DMS153 (cell line): ENCODE data around the gene CSNK1G1.

Experiments
- DNase-seq: peaks from one replicate; lab custom pipeline; 2025; lab: John Stamatoyannopoulos, UW

Gene CSNK1G1

GRCh38 chr15:64153480-64154367 lies 202.2 kb downstream of the CSNK1G1 start:
- DNase-seq, result peak; percentile 44

DNA sequence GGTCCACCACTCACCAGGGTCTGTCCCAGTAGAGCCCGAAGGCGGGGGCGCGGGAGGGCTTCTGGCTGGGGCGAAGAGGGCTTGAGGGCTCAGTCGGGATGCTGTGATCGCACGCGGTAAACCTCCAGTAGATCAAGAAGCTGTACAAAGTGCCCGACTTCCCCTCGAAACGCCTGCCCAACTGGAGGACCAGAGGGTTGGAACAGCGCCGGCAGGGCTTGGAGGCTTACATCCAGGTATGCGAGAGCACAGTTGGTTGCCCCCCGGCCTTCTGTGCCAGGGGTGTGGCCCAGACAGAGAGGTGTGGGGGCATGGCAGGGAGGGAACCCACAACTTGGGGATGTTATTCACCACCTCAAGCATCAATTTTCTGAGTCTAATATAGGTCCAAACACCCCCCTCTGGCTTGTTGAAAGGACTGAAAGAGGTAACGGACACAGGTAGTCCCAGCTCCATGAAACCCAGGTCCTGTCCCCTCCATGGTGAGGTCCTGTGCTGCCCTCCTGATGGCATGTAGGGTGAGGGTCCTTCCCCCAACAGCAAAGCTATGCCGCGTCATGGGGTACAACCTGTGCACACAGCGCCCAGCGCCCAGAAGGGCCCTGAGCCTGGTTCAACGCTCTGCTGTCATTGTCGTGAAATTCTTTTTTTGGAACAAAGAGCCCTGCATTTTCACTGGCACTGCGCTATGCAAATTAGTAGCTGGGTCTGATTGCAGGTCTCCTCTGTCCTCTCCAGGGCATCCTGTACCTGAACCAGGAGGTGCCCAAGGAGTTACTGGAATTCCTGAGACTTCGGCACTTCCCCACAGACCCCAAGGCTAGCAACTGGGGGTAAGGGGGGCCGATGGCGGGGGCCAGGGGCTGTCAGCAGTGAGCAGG lies 203.2 kb downstream of the CSNK1G1 start:
- peak; percentile 7 for DNase-seq

DNA sequence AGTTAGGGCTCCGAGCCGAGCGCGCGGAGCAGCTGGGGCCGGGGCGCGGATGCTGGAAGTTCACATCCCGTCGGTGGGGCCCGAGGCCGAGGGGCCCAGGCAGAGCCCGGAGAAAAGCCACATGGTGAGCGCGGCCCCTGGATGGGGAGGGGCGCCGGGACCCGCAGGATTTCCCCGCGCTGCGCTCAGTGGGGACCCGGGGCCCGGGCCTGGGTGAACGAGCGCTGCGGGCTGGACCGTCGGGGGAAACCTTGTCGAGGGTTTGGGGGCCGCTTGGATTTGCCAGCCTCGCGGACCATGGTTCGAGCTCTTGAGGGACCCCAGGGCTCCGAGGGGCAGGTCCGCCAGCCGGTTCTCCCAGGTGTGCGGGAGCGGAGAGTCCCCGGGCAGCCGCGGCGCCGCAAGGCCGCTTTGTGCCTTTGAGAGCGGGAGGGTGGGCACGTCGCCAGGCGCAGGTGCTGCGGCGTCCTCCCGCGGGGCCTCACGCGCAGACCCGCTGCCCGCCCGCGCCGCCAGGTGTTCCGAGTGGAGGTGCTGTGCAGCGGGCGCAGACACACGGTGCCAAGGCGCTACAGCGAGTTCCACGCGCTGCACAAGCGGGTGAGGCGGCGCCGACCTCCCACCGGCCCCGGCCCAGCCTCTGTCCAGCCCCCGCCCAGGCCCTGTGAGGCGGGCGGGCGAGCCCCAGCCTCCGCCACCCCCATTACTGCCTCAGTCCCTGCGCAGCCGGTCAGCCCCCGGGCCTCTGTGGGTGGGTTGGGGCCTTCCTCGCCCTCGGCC lies 204.1 kb downstream of the CSNK1G1 start, which contains the start of gene SNX22:
Gene SNX22 (plus strand): TSS at position 5 of the 780 bp plus-strand sequence. CDS start 45 bp downstream, at position 50.
- DNase-seq, result no peak

DNA sequence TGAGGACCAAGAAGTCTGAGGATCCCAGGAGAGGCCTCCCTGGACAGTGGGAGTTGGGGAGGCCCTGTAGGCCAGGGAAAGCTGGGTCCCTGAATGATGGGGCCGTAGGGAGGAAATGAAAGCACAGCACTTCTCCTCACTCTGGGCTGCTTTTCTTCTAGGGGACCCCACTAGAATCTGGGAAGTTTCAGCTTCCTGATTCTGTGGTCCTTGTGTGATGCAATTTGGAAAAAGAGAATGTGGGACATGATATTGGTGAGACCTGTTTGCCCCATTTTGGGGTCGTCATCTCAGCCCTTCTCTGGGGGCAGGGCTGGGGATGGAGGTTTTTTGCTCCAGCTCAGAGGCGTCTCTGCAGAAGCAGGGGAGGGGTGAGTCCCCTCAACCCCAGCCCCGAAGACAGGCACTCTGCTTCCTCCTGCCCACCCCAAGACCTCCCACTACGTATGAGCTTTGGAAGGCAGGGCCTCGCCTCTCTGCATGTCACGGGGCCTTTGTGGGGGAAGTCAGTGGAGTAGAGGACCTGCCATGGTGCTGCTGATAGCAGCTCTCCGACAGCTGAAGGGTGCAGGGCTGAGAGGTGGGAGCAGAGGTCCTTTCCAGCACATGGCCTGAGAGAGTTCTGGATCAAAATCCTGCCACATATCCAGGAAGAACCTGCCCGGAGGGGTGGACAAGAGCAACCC lies 205.9 kb downstream of the CSNK1G1 start:
- DNase-seq, result no peak

DNA sequence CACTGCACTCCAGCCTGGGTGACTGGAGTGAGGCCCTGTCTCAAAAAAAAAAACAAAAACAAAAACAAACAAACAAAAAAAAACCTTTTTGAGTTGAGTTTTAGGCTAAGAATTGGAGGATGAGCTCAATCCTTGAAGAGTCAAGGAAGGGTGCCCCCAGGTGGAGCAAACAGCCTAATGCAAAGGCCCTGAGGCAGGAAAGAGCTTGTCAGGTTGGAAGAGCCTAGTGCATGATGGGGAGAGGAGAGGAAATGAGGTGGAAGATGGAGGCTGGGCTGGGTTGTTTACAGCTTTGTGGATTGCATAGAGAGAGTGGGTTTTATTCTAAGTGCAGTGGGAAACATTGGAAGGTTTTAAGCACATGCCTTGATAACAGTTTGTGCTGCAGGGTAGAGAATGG lies 206.5 kb downstream of the CSNK1G1 start:
- no peak for DNase-seq

DNA sequence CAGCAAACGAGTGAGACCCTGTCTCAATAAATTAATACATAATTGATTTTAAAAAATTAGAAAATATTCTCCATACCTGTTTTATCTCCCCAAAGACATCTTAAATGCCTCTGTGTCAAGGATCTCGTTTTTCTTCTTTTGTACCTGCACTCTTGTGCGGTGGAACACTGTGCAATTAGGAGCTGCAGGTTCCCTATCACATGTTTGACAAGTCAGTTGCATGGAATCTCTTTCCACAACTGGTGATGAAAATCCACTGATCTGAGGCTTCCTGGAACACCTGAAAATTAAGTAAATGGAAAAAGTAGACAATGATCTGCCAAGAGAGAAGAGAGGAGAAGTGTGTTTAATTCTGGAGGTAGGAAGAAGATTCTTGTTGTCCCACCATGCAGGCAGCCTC lies 207.4 kb downstream of the CSNK1G1 start:
- no peak for DNase-seq

DNA sequence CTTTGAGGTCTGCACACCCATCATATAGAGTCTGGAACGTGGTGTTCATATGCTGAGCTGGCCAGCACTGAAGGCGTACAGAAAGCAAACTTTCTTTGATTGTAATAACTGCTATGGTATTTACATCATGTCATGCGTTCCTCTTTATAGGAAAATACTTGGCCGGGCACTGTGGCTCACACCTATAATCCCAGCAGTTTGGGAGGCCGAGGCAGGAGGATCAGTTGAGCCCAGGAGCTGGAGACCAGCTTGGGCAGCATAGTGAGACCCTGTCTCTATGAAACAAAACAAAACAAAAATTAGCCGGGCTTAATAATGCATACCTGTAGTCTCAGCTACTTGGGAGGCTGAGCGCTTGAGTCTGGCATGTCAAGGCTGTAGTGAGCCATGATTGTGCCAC lies 207.8 kb downstream of the CSNK1G1 start:
- no peak for DNase-seq

GRCh38 chr15:64146885-64147681 lies 208.9 kb downstream of the CSNK1G1 start:
- no peak for DNase-seq

DNA sequence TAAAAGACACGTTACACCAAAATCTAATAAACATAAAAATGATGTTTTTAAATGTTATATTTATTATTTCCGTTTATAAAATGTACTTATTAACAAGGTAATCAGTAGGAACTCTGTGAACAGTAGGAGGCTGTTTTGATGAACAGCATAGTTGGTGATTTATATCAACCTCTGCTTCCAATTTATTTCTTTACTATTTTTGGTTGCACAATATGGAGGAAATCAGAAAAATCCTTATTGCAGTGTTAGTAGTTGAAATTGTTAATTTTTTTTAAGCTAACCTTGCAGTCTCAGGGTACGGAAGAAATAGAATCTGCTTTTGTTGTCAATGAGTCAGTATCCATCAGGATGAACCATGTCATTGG lies 209.5 kb downstream of the CSNK1G1 start:
- DNase-seq, result no peak

- no peak for DNase-seq
Observed at GRCh38 chr15:64146041-64146440, 209.9 kb downstream of the CSNK1G1 start.

GRCh38 chr15:64144565-64145281 lies 211.2 kb downstream of the CSNK1G1 start:
- no peak for DNase-seq

DNA sequence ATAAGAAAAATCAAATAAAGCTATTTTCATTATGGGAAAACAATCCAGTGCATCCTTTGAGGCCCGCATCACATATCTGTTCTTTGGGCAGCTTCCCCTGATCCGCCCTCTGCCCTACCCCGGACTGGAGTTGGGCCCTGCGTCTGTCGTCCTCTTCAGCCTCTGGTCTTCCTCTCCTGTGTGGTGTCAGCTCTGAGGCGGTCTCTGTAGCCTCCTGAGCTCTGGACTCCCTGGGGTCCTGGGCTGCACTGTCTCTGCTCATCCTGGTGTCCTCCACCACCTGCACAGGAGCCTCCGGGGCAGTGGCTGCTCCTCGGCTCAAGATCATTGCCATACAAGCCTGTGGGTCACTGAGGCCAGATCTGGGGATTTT lies 211.8 kb downstream of the CSNK1G1 start:
- DNase-seq, result no peak

DNA sequence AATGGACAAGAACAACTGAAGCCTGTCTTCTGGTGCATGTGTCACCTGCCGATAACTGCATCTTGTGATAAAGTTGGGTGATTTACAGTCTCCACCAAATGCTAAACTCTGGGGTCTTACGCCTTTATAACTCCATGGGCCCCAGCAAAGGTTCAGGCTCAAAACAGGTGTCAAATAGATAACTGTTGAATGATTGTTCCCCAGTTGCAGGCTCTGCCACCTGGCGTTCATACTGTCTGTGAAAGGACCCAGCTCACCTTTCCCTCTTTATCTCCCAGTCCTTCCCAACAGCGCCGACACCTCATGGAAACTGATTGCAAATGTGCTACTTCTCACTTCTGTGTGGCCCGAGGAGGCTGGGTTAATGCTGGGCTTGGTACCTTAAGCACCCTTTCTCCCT lies 212.7 kb downstream of the CSNK1G1 start:
- DNase-seq, result no peak

DNA sequence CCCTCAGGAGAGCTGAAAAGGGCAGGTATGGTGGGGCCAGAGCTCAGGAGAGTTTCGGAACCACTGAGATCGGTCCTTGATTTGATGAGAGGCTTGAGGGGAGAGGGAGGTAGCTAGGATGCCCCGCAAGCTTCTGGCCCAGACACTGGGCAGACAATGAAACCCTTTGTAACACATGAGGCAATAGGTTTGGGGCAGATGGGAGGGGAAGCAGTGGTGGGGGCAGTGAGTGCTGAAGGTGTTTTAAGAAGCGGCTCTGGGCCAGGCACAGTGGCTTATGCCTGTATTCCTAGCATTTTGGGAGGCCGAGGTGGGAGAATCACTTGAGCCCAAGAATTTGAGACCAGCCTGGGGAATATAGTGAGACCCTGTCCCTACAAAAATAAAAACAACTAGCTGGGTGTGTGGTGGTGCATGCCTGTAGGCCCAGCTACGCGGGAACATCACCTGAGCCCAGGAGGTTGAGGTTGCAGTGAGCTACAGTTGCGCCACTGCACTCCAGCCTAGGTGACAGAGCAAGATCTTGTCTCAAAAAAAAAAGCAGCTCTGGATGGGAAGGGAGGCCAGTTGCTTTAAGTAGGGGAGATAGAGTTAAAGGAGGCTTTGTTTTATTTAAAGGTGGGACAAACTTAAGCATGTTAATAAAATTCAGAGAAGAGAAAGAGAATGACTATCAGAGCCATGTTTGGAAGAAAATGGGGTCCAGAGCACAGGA lies 214.0 kb downstream of the CSNK1G1 start:
- DNase-seq, result no peak

- no peak for DNase-seq
Observed at GRCh38 chr15:64138331-64138941, 217.5 kb downstream of the CSNK1G1 start.

DNA sequence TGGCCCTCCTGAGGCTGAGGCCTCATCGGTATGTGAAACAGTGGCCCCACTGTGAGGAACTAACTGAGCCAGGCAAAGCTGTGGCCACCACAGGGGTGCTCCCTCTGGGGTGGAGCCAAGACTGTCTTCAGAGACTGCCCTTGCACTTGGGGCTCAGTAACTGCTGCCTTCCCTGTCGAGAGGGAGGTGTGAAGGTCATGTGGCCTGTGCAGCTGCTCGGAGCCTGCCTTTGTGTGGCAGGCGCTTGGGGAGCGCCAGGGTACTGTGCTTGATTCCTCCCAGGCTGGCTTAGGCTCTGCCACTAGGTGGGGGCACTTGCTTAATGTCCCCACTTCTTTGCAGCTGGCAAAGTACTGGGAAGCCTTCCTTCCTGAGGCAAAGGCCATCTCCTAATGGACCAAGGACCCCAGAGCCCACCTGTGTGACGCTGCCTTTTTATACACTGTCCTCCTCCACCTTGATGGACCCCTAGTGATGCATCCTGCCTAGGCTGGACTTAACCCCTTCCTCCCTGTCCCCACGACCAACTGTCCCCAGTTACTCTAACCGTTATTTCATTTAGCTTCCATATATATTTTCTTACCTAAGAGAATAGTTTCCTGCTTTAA lies 218.6 kb downstream of the CSNK1G1 start:
- no peak for DNase-seq

DNA sequence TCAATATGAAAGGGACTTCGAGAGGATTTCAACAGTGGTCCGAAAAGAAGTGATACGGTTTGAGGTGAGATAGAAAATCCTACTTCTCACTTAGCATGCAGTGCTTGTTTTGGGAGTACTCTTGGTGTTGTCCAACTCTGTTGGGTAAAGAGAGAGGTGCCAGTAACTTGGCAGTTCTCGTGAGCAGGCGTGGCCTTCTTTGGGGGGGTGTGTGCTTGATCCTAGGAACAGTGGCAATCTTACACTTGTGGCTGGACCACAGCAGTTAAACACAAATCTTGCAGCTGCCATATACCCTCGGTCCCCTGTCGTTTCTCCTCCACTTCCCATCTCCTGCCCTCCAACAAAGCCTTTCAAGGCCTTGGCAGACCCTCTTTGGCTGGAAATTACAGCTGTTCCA lies 219.6 kb downstream of the CSNK1G1 start:
- DNase-seq, result no peak

DNA sequence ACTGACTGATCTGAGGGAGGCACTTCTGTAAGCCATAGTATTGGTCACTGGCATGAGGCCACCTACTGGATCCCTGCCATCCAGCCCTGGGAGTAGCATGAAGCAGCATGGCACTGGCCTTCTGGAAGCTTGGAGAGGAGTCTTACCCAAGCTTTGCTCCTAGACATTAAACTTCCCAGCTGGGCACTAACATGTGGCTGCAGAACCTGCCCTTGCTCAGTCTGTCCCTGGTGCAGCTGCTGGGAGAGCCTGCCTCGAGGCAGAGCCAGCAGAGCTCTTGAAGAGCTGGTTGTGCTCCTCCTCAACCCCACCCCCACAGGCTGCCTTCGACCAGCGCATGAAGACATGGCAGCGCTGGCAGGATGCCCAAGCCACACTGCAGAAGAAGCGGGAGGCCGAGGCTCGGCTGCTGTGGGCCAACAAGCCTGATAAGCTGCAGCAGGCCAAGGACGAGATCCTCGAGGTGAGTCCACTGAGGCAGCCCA lies 221.6 kb downstream of the CSNK1G1 start:
- no peak for DNase-seq
